ENCODE results near the gene CORO2A.
A peak's percentile ranks its signal among the peaks of the same experiment; 100 is the strongest.

Gene CORO2A

DNA sequence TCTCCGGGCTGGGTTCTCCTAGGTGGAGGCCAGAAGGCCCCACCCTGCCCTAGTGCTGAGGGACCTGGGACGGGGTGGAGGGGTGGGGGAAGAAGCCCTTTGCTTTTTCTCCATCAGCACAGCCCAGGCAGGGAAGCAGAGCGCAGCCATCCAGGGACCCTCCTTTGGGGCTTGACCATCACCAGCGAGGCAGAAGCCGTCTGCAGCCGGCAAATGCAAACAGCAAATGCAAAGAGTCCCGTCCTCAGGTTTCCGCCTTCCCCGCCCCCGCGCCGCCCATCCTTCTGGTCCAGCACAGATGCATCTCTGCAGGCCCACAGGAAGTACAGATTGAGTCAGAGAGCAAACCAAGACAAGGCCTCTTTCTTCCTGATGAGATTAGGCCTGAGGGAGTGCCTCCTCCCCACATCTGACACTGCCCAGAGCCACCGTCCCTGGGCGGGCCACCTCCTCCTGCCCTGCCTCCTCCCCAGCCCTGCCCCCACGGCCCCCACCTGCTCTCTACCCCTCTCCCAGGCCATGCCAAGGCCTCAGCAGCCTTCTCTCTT lies 23.4 kb downstream of the CORO2A start:
- peak; percentile 7 to 24 for DNase-seq

DNA sequence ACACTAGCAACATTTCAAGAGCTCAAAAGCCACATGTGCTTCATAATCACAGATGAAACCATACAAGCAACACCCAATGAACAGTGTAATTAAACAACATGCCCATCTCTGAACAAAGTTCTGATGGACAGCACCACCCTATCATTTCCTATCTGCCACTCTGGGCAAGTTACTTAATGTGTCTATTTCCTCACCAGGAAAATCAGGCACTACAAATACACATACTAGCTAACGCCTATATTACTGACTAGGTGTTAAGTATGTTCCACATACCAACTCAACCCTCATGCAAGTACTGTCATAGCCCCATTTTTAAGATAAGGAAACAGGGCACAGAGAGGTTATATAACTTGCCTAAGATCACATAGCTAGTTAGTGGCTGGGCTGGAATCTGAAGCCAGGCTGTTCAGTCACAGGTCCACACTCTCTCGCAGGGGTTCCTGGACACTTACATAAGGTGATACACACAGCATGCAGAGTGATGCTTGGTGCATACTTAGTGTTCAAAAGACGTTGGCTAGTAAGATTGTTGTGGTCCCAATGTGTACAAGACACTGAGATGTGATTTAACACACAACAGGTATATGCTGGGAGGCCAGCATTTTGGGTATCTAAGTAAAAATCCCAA lies 24.2 kb downstream of the CORO2A start:
- no peak for DNase-seq

DNA sequence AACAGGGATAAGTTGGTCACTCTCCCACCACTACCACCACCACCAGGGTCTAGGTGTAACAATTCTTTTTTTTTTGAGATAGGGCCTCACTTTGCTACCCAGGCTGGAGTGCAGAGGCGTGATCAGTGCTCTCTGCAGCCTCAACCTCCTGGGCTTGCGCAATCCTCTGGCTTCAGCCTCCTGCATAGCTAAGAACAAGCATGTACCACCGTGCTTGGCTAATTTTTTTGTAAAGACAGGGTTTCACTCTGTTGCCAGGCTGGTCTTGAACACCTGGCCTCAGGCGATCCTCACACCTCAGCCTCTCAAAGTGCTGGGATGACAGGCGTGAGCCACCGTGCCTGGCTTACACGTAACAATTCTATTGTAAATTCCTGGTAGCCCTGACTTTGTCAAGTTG lies 27.5 kb downstream of the CORO2A start:
- no peak for DNase-seq

DNA sequence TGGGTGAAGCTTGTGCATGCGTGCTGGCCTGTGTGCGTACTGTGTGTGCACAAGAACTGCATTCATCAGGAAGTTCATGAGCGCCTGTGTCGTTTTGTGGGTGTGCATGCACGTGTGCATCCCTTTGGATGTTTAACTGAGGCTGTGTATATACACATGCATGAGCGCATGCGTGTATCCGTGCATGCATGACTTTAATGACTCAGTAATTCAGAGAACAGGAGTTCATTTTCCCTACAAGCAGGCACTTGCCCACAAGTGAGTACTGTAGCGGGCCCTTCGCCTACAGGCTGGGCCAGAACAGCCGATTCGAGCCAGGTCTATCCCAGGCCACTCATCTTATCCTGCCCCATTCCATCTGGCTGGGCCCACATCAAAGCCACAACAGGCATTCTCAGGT lies 29.8 kb downstream of the CORO2A start:
- DNase-seq = no peak

DNA sequence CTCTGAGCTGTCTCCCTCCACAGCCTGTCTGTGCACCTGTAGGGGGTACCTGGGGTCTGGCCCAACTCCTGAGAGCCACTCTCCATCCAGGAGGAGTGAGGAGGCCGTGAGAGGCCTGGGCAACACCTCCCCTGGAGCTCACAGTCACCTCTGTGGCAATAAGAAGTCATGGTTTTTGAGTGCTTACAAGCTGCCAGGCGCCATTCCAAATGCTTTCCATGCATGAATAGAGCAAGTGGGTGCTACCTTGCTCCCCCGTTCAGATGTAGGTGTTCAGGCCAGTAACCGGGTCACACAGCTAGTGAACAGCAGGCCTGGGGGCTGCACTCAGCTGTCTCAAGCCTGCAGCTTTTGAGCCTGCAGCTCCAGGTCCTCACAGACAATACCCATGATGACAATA lies 30.6 kb downstream of the CORO2A start:
- no peak for DNase-seq

DNA sequence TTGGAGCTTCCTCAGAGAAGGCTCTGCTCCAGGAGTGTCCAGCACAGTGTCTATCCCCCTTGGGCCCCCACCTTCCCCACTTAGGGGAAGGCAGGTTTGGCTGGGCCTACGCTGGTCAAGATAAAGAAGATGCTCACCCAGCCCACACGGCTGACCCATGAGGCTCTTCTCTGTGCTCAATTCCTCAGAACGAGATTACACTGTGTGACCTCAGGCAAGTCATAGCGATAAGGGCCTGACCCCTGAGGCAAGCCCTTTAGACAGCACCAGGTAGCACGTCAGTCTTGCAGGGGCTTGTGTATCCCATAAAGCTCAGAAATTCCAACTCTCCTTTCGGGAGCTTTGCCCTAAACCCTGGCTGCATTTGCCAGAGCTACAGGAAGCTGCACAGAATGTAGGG lies 32.6 kb downstream of the CORO2A start:
- DNase-seq = no peak

DNA sequence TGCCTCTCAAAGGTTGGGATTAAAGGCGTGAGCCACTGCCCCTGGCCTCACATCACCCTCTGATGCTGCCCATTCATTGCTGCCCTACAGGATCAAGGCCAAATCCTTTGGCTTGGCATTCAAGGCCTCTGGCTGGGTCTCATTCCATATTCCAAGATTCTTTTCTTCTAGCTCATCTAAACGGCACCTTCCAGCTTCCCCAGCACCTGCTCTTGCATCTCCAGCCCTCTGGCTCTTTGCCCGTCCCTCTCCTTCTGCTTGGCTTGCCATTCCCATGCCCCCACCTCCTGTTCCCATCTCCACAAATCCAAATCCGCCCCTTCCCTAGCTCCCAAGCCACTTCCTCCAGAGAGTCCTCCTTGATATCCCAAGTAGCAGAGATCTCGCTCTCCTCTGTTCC lies 33.1 kb downstream of the CORO2A start:
- DNase-seq = no peak

DNA sequence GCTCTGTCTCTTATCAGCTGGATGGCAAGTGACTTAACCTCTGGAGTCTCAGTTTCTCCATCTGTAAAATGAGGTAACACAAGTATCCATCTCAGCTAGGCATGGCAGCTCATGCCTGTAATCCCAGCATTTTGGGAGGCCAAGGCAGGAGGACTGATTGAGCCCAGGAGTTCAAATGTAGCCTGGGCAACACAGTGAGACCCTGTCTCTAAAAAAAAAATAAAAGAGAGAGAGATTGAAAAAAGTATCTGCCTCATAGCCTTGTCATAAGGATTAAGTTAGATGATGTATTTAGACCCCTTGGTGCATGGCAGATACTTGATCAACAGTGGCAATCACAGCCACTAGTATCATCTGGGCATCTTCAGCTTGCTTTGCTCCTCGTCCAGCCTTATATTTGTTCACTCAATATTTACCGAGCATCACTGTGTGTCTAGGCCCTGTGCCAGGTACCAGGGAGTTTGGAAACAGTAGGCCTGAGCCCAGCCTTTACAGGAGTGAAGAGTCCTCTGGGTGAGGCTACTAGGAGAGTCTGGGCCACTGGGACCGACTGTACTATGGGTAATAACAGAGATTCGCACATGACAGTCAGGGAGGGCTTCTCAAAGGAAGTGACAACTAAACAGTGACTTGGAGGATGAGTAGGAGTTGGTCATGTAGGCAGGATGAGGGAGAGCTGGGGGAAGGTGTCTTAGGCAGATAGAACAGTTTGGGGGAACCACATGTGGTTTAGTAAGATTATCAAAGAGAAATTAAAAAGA lies 34.2 kb downstream of the CORO2A start:
- DNase-seq = no peak

DNA sequence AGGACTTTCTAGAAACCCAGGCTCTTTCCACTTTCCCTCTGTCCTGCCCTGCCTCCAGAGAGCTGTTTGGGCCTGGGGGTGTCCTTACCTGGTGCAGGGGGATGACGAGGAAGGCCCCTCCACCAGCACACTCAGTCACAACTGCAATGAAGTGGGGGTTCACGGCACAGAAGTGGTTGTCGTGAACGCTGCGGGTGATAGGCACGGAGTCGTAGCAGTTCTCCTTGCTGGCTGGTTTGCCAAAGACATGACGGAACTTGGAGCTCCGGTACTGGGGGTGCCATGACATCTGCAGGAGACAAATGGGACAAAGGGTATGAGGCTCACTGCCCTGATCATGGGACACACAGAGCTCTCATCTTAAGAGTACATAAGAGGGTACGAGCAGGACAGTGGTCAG lies 35.1 kb downstream of the CORO2A start:
- no peak for DNase-seq

DNA sequence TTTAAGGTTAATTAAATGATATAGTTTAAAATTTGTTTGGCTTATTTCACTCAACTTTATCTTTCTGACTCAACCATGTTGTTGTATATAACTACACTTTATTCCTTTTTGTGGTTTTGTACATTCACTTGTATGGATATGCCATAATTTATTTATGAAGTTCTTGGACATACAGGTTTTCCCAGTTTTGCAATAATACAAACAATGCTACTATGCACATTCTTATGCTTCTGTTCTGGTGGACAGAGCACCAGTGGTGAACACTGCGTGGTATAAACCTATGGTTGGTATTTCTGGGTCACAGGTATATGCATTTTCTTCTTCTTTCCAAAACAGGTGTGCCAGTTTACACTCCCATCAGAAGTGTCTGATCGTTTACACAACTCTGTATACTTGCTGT lies 37.8 kb downstream of the CORO2A start:
- DNase-seq = no peak

DNA sequence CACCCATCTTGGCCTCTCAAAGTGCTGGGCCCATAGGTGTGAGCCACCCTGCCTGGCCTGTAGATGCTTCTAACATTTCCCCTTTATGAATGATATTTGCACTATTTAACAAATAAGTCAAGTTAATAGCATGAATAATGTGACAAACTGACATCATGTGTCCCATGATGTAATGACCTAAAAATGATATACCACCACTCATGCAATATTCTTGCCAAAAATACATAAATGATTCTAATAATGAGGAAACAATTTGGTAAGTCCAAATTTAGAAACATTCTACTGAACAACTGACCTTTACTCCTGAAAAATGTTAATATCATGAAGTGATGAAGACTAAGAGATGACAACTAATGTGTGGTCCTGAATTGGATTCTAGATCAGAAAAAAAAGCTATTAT lies 39.9 kb downstream of the CORO2A start:
- DNase-seq = no peak

DNA sequence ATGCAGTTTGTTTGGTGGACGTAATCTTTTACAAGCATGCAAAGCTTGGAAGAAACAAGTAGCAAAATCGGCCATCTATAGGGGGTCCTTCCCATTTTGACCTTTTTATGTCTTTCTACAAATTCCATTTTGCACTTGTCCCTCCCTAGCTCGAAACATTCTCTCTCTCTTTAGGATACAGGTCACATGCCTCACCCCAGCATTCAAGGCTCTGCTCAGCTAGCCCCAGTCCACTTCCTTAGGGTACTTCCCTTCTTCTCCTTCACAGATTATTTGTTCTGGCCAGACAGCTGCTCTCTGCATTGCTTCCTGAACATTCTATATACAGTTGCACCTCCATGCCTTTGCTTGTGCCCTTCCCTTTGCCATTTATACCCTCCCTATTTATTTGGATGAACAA lies 41.7 kb downstream of the CORO2A start:
- DNase-seq = no peak

DNA sequence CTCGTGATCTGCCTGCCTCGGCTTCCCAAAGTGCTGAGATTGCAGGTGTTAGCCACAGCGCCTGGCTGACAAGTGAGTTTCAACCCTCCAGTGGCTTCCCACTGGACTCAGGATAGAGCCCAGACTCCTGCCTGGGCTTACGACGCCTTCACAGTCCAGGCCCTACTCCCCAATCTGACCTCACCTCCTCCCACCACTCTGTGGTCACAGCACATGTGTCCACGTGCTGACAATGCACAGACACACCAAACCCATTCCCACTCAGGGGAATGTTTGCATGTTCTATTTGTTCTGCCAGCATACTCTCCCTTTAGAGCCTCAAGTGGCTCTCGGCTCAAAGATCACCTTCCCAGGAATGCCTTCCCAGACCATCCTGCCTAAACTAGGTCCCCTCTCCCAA lies 42.3 kb downstream of the CORO2A start:
- DNase-seq = no peak

DNA sequence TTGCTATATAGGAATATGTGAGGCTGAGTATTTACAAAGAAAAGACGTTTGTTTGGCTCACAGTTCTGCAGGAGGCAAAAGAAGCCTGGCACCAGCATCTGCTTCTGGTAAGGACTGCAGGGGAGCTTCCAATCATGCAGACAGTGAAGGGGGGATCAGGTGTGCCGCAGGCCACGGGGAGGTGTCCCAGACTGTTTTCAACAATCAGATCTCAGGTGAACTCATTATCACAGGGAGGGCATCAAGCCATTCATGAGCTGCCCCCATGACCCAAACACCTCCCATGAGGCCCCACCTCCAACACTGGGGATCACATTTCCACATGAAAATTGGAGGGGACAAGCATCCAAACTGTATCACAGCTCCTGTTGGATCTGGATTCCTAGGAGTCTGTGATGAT lies 43.0 kb downstream of the CORO2A start:
- no peak for DNase-seq

DNA sequence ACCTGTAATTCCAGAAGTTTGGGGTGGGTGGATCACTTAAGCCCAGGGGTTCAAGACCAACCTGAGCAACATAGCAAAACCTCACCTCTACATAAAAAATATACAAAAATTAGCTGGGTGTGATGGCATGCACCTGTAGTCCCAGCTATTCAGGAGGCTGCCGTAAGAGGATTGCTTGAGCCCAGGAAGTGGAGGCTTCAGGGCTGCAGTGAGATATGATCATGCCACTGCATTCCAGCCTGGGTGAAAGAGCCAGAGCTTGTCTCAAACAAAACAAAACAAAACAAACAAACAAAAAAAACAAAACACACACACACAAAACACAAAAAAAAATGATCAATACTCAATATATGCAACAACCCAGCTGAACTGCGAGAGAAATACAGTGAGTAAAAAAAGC lies 44.0 kb downstream of the CORO2A start:
- no peak for DNase-seq

DNA sequence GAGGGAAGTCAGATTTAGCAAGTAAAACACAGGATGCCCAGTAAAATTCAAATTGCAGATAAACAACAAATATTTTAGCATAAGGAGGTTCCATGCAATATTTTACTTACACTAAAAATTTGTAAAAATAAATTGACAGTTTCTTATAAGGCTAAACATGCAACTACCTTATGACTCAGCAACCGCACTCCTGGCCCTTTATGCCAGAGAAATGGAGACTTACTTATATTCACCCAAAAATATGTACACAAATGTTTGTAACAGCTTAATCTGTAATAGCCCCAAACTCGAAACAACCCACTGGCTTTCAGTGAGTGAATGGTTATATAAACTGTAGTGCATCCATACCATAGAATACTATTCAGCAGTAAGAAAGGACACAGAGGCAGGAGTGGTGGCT lies 44.9 kb downstream of the CORO2A start:
- no peak for DNase-seq

DNA sequence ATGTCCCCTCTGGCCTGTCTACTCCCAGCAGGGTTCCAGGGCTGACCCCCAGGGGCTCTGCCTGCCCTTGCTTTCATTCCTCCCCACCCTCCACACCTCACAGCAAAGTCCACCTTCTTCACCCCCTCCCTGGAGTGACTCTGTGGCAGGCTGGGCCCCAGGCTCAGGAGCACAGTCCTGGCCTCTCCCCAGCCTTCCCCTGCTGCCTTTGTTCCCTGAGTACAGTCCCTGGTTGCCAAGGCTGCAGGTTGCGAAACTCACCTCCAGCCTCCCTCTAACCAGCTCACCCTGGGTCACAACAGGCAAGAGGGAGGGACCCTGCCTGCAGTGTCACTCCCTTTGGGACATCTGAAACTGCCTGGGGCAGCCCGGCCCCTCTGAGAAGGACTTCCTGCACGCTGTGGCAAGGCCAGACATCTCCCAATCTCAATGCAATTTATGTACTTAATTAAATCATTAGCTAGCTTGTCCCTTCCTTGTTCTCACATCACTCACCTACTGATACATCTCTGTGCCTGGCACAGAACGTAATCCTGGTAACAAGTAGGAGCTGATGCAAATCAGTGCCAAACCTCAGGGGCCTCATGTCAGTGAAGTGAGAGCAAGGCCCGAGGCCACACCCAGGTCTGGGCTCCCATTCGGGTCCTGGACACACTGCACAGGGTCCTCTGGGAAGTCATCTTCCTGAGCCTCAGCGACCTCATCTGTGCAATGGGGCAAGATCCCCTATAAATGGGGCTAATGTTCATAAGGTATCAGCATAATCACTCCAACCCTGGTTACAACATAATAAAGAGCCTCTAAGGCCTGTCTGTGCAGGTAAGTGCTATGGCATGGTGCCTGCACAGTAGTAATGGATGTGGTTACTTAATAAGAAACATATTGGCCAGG lies 46.1 kb downstream of the CORO2A start:
- DNase-seq = no peak

DNA sequence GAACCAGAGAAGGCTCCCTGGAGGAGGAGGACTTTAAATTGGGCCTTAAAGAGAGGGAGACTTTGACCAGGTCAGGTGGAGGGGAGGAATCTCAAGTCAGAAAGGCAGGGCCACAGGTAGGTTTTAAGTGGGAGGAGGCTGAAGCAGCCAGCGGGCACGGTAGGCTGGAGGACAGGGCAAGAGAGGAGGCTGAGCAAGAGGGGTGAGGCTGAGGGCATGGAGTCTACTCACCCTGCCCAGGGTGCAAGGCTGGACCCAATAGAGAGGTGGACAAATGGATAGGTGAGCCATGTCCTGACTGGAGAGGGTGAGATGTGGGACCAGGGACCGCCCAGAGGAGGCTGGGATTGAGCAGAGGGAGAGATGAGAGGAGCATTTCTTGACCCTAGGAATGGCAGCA lies 47.8 kb downstream of the CORO2A start:
- no peak for DNase-seq

DNA sequence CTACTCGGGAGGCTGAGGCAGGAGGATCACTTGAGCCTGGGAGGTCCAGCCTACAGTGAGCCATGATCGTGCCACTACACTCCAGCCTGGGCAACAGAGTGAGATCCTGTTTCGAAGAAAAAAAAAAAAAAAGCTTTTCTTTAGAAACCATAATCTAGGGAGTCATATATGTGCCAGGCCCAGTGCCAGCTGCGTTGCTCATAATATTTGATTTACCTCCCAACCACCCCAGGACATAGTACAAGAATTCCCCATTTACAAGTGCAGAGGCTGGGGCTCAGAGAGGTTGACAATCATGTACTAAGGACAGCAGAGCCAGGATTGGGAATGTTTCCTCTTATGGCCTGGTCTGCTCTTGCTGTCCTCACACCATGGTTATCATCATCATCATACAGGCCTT lies 48.4 kb downstream of the CORO2A start:
- no peak for DNase-seq

DNA sequence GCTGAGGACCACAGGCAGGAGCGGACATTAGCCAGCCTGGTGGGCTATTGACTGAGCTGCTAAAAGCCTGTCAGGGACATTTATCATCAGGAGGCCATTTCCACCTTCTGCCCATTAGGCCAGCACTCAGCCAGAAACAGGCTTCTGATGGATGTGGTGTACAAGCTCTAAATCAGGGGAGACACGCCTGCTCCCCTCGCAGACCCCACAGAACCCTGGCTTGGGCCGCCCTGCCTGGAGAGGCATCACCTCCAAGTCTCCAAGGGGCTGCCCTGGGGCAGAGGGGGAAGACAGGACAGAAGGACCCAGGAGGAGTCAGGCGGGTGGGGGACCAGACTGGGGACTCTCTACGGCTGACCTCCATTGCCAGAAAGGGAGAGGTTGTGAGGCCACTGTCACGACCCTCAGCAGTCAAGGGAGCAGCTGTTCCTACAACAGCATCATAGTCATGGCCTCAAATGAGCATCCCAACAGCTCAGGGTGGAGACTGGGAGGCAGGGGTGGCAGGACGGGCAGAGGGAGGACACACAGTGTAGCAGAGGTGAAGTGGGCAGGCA lies 49.4 kb downstream of the CORO2A start:
- no peak for DNase-seq

DNA sequence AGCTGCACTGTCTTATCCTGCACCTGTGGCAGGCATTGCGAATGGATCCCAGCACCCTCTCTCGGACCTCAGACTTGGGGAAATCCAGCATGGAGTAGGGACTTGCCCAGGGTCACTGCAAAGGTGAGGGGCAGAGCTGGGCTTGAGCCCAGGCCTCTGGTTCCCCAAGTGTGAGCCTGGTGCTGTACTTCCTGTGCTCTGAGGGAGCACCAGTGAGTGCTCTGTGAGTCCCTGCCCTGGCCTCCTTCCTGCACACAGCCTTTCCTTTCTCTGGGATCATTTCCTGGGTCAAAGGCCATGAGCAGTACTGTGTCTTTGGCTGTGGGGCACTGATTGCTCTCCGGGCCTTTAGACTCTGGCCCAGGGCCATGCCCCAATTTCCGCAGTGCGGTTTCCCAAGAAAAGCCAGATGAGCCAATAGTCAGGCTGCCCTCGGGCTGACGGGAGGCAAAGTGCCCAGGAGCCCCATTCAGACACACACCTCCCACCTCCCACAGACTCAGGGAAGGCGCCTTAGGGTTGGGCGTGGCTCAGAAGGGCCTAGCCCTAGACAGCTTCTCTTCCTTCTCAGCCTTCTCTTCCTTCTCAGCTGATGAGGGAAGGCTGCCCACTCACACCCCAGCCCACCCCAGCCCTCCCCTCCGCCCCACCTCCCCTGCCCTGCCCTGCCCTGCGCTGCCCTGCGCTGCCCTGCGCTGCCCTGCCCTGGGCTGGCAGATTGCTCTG lies 50.1 kb downstream of the CORO2A start:
- DNase-seq = no peak

DNA sequence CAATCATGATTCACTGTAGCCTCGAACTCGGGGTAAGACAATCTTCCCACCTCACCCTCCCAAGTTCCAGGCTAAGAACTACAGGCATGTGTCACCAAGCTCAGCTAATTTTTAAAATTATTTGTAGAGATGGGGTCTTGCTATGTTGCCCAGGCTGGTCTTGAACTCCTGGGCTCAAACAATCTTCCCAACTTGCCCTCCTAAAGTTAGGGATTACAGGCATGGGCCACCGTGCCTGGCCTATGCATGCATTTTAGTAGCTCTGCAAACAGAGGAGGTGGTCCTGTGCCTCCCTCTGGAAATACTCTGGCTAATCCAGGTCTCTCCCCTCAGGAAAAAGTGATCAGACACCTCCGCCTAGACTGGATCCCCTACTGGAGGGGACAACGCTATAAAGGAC lies 51.9 kb downstream of the CORO2A start:
- no peak for DNase-seq

DNA sequence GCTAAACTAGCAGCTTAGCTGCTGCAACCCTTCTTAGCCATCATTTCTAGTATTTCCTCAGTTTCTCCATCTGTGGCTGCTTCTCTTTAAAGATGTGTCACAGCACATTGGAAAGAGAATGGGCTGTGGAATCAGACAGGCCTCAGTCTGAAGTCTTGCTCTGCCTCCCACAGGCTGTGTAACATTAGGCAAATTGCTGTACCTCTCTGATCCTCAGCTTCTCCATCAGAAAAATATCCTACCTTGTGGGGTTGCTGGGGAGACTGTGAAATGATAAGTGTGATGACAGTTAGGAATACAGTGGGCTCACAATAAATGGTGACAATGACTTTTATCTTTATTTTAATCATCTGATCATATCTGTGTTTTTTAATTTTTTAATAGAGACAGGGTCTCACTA lies 55.9 kb downstream of the CORO2A start:
- DNase-seq = no peak

Measured in stimulated activated CD4-positive, alpha-beta T cell treated with anti-CD3 and anti-CD28 coated beads, Interleukin-4, amount 100 ng/mL, for 4 hours (primary cell).